BLaER1 (cell line): Measurements from ENCODE around the gene PADI3.

Experiments used
- H3K27ac ChIP-seq: shearing (Covaris generic); formaldehyde crosslinking; 2 replicates; pipeline ENCODE4 v1.8.1; 2022
- H3K27me3 ChIP-seq: shearing (Covaris generic); formaldehyde crosslinking; 2 replicates; pipeline ENCODE4 v1.8.1; 2022
- H3K36me3 ChIP-seq: shearing (Covaris generic); formaldehyde crosslinking; 2 replicates; pipeline ENCODE4 v1.8.1; 2022
- H3K4me1 ChIP-seq: shearing (Covaris generic); formaldehyde crosslinking; 2 replicates; pipeline ENCODE4 v1.8.1; 2022
- H3K4me2 ChIP-seq: shearing (Covaris generic); formaldehyde crosslinking; 2 replicates; pipeline ENCODE4 v1.8.1; 2022
- H3K4me3 ChIP-seq: shearing (Covaris generic); formaldehyde crosslinking; 2 replicates; pipeline ENCODE4 v1.8.1; 2022
- H3K9ac ChIP-seq: shearing (Covaris generic); formaldehyde crosslinking; 2 replicates; pipeline ENCODE4 v1.8.1; 2022
- H3K9me3 ChIP-seq: shearing (Covaris generic); formaldehyde crosslinking; 2 replicates; pipeline ENCODE4 v1.8.1; 2022
- H4K20me1 ChIP-seq: shearing (Covaris generic); formaldehyde crosslinking; 2 replicates; pipeline ENCODE4 v1.8.1; 2022
- Cebpa-rat ChIP-seq: shearing (Covaris generic); IDR thresholded peaks from 2 replicates; pipeline ENCODE4 v1.8.1; 2022

PADI3 gene

DNA sequence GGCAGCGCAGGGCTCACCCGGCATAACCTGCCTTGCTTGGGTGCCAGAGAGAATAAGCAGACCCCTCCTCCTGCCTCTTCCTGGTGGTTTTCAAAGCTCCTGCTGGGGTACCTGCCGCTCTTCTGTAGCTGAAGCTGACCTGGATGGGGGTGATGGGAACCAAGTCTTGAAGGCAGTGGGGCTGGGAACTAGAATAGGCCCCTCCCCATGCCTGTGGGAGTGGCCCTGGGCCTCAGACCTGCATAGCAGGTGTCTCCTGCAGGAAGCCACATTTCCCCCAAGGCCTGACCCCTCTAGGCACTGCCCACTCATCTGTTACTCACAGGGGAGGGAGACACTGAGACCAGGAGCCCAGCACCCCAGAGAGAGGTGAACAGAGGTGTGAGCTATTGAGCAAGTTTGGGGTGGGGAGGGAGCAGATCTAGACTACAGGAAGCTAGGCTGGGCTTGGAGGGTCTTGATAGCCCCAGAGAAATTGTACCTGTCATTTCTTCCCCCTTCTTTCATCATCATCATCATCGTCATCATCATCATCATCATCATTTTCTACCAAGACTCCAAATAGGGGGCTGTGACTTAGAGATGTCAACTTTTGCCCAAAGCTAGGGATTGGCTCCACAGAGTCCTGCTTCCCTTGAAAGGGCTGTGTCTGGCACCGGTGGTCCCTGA lies 33.9 kb upstream of the PADI3 start:
- no peak for TF ChIP-seq Cebpa-rat
- Histone ChIP-seq H3K4me3 (no peak overlapping the region), H3K27ac (no peak overlapping the region), H3K27me3 (peaks cover 11% of the 10 kb centered on the region; the same call in 1 of the 2 replicates), H4K20me1 (peaks cover 18% of the 10 kb centered on the region; the same call in 1 of the 2 replicates), H3K4me2 (peak overlapping the region; percentile 92), H3K9ac (no peak overlapping the region), H3K9me3 (no peaks in the 10 kb centered on the region), H3K36me3 (no peaks in the 10 kb centered on the region), H3K4me1 (peaks cover 60% of the 10 kb centered on the region)

DNA sequence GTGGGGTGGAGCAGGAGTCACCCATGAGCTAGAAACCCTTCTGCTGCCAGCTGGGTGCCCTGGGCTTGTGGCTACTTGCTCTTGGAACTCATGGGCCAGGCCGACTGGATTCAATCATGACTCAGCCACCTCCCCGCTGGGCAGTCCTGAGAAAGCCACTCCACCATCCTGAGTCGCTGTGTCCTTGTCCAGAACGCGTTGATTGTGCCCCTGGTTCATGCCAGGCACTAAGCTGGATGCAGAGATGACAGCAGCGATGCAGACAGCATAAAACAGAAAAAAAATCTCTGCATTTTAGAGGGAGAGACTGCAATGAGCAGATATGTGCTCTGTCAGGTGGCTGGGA lies 33.4 kb upstream of the PADI3 start:
- no peak overlapping the region for H3K27ac ChIP-seq
- H3K36me3 ChIP-seq: no peaks in the 10 kb centered on the region
- peaks cover 18% of the 10 kb centered on the region; the same call in 1 of the 2 replicates for H4K20me1 ChIP-seq
- H3K9me3 ChIP-seq: no peaks in the 10 kb centered on the region
- peaks cover 55% of the 10 kb centered on the region for H3K4me1 ChIP-seq
- no peak overlapping the region for H3K4me3 ChIP-seq
- TF ChIP-seq Cebpa-rat: no peak
- H3K9ac ChIP-seq: no peak overlapping the region
- H3K4me2 ChIP-seq: peak overlapping the region; percentile 92; the same call in 1 of the 2 replicates
- H3K27me3 ChIP-seq: peaks cover 11% of the 10 kb centered on the region; the same call in 1 of the 2 replicates

DNA sequence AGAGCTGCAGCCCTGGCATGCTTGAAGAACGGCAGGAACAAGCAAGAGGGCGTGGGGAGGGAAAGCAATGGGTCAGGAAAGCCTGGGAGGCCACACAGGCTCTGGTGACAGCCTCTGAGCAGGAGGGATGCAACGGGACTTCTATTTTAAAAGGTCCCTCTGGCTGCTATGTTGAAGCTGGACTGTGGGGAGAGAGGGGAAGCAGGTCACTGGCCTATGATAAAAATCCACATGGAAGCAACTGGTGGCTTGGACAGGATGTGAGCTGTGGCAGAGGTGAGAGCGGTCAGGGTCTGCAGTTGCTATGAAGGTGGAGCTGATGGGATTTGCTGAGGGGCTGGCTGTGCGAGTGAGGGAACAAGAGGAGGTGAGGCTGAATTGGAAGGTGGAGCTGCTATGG lies 32.8 kb upstream of the PADI3 start:
- peaks cover 50% of the 10 kb centered on the region for H3K4me1 ChIP-seq
- H3K36me3 ChIP-seq: no peaks in the 10 kb centered on the region
- H3K27ac ChIP-seq: no peak overlapping the region
- no peak overlapping the region for H3K9ac ChIP-seq
- TF ChIP-seq Cebpa-rat: no peak
- no peaks in the 10 kb centered on the region for H3K9me3 ChIP-seq
- no peak overlapping the region for H3K4me3 ChIP-seq
- peaks cover 11% of the 10 kb centered on the region; the same call in 1 of the 2 replicates for H3K27me3 ChIP-seq
- H4K20me1 ChIP-seq: peaks cover 18% of the 10 kb centered on the region; the same call in 1 of the 2 replicates
- 0 out of 2 replicates have a peak overlapping the region, but pooled peaks have one; percentile 92 for H3K4me2 ChIP-seq

DNA sequence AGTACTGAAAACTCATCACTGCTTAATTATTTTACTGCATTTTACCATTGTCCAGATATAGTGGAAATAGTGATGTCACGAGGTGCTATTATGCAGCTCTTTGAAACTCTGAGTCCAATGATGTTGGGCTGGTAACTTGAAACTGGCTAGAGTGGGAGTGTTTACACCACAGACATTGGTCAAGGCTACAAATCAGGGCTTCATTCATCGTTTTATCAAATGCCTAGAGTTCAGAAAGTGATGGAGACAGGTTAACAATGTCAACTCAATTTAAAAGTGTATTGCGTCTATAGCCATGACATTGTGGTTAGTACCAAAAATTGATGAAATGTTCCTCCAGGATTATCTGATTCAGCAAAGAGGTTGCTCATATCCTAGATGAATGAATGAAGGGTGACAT lies 31.3 kb upstream of the PADI3 start:
- peaks cover 15% of the 10 kb centered on the region; the same call in 1 of the 2 replicates for H4K20me1 ChIP-seq
- no peak overlapping the region for H3K9ac ChIP-seq
- H3K4me3 ChIP-seq: no peak overlapping the region
- peaks cover 34% of the 10 kb centered on the region for H3K4me1 ChIP-seq
- no peak overlapping the region for H3K4me2 ChIP-seq
- no peak overlapping the region for H3K27ac ChIP-seq
- peaks cover 11% of the 10 kb centered on the region; the same call in 1 of the 2 replicates for H3K27me3 ChIP-seq
- no peak for TF ChIP-seq Cebpa-rat
- no peaks in the 10 kb centered on the region for H3K36me3 ChIP-seq
- no peaks in the 10 kb centered on the region for H3K9me3 ChIP-seq

DNA sequence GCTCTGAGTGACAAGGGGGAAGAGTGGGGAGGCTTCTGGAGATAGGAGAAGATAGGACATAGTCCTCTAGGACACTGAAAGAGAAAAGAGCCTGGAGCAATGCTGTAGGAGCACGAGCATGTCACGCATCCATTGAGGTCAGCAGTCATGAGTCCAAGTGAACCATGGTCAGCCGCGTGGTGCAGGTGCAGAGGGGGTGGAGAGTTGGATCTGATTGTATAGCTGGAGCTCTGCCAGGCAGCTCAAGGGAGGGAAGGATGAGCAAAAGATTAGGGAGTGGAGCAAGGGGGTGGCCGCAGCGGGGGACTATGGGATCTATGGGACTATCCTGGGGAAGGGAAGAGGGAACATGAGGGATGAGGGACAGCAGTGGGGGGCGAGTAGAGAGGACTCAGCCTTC lies 30.0 kb upstream of the PADI3 start:
- Histone ChIP-seq H3K27me3 (0 out of 2 replicates have a peak, but pooled peaks cover under 1% of the 10 kb centered on the region), H3K9ac (no peak overlapping the region), H3K4me1 (peaks cover 21% of the 10 kb centered on the region), H3K4me3 (no peak overlapping the region), H3K27ac (no peak overlapping the region), H3K36me3 (no peaks in the 10 kb centered on the region), H3K4me2 (no peak overlapping the region), H4K20me1 (peaks cover 2% of the 10 kb centered on the region; the same call in 1 of the 2 replicates), H3K9me3 (no peaks in the 10 kb centered on the region)
- TF ChIP-seq Cebpa-rat: no peak

DNA sequence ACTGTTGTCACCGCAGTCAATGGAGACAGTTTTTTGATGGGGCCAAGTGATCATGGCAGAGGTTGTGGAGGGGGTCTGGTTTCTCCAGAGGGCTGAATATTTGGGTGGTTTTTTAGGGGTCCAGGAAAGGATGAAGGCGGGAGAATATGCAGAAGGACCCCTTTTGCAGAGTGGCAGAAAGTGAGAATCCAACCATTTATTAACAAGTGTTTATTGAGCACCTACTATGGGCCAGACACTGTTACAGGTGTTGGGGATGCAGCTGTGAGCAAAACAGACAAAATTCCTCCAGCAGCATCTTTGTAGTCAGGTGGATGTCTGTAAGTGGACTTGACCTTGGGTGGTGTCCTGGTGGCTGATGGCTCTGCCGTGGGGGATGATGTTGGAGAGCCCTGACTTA lies 28.6 kb upstream of the PADI3 start:
- H3K4me2 ChIP-seq: no peak overlapping the region
- H3K9me3 ChIP-seq: no peaks in the 10 kb centered on the region
- no peaks in the 10 kb centered on the region for H3K36me3 ChIP-seq
- no peaks in the 10 kb centered on the region for H4K20me1 ChIP-seq
- H3K4me3 ChIP-seq: no peak overlapping the region
- no peak overlapping the region for H3K9ac ChIP-seq
- no peak for TF ChIP-seq Cebpa-rat
- H3K27ac ChIP-seq: no peak overlapping the region
- H3K27me3 ChIP-seq: no peaks in the 10 kb centered on the region
- peaks cover 8% of the 10 kb centered on the region for H3K4me1 ChIP-seq

DNA sequence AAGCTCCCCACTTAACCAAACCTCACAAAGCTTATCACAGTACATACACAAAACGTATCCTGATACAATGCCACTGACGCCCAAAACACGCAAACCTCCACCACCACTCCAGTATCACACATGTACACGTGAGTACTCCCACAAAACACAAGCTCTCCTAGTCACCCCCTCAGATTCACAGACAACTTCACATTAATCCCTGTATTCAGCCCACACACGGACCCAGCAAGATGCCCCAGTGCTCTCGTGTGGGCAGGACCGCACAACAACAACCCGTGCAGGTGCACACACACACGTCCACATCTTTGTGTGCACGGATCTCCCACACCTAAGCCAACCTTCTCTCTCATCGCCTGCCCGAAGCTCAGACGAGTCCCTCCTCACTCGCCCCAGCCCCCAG lies 26.3 kb upstream of the PADI3 start:
- H3K4me3 ChIP-seq: no peak overlapping the region
- no peak overlapping the region for H3K27ac ChIP-seq
- H3K36me3 ChIP-seq: no peaks in the 10 kb centered on the region
- H3K9me3 ChIP-seq: no peaks in the 10 kb centered on the region
- H4K20me1 ChIP-seq: no peaks in the 10 kb centered on the region
- H3K27me3 ChIP-seq: no peaks in the 10 kb centered on the region
- H3K4me1 ChIP-seq: no peaks in the 10 kb centered on the region; the same call in 1 of the 2 replicates
- no peak for TF ChIP-seq Cebpa-rat
- H3K4me2 ChIP-seq: no peak overlapping the region
- no peak overlapping the region for H3K9ac ChIP-seq

DNA sequence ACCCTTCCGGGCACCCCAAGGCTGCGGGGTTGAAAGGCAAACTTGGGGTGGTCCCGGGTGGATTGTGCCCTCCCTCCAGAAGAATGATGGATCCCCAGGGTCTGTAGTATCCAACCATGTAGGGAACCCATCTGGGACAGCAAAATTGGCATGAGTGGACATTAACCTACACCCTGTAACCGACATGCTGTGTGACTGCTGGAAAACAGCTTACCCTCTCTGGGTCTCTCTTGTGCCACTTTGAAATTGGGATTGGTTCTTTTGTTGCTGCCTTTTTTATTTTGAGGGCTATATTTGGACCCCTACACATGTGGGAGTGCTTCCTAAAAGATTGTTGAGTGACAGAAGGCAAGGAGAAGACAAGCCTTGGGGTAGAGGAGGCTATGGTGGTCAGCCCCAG lies 24.5 kb upstream of the PADI3 start:
- no peaks in the 10 kb centered on the region for H3K9me3 ChIP-seq
- H3K27ac ChIP-seq: no peak overlapping the region
- H3K4me2 ChIP-seq: no peak overlapping the region
- H3K4me3 ChIP-seq: no peak overlapping the region
- H3K36me3 ChIP-seq: no peaks in the 10 kb centered on the region
- H3K4me1 ChIP-seq: no peaks in the 10 kb centered on the region; the same call in 1 of the 2 replicates
- H4K20me1 ChIP-seq: no peaks in the 10 kb centered on the region
- no peak for TF ChIP-seq Cebpa-rat
- no peak overlapping the region for H3K9ac ChIP-seq
- H3K27me3 ChIP-seq: no peaks in the 10 kb centered on the region

DNA sequence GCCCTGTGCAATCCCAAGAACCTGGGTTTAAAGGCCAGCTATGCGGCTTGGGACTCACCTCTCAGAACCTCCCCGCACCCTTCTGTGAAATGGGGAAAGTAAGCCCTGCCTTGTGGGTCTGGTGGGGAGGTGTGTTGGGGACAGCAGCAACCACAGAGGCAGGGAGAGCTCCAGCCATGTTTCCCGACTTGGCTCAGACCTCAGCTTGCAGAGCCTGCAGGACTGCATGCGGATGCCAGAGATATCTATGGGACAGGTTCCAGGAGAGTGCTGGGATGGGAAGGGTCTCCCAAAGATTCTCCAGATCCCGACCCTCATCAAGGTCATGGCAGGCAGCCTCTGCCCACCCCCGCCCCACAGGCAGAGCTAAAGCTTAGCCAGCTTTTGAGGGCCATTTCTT lies 23.8 kb upstream of the PADI3 start:
- no peaks in the 10 kb centered on the region for H3K36me3 ChIP-seq
- no peaks in the 10 kb centered on the region; the same call in 1 of the 2 replicates for H3K4me1 ChIP-seq
- no peak overlapping the region for H3K9ac ChIP-seq
- no peaks in the 10 kb centered on the region for H3K27me3 ChIP-seq
- no peaks in the 10 kb centered on the region for H4K20me1 ChIP-seq
- H3K4me2 ChIP-seq: no peak overlapping the region
- H3K9me3 ChIP-seq: no peaks in the 10 kb centered on the region
- no peak overlapping the region for H3K4me3 ChIP-seq
- H3K27ac ChIP-seq: no peak overlapping the region
- TF ChIP-seq Cebpa-rat: no peak

DNA sequence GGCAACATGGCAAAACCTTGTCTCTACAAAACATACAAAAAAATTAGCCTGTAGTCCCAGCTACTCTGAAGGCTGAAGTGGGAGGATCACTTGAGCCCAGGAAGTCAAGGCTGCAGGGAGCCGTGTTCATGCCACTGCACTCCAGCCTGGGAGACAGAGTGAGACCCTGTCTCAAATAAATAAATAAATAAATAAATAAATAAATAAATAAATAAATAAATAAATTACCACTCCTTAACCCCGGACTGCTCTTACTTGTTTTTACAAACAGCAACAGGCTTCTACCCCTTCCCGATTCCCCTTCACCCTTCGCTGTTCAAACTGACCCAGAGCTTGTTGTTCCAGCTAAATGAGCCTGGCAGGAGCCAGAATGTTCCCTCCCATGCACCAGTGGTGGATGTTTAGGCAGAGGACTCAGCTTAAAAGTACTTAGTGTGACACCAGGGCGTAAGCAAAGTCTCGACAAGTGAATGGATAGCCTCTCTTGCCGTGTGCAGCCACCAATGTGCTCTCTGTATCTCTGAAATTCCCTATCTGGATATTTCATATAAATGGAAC lies 21.5 kb upstream of the PADI3 start:
- Histone ChIP-seq H3K36me3 (no peaks in the 10 kb centered on the region), H3K27me3 (no peaks in the 10 kb centered on the region), H3K9ac (no peak overlapping the region), H4K20me1 (no peaks in the 10 kb centered on the region), H3K27ac (no peak overlapping the region), H3K4me3 (no peak overlapping the region), H3K4me2 (no peak overlapping the region), H3K4me1 (peaks cover 7% of the 10 kb centered on the region; the same call in 1 of the 2 replicates), H3K9me3 (no peaks in the 10 kb centered on the region)
- TF ChIP-seq Cebpa-rat: no peak
